Measurements from ENCODE around the gene METTL22. TPM values are rescaled to one million over a fixed set of nuclear protein-coding genes. Genes with fewer than 3 reads are reported as not detected.

Gene METTL22
- total and polyA plus RNA-seq, 10 donors = 14.8 to 58.8 (median 41.8) TPM

DNA sequence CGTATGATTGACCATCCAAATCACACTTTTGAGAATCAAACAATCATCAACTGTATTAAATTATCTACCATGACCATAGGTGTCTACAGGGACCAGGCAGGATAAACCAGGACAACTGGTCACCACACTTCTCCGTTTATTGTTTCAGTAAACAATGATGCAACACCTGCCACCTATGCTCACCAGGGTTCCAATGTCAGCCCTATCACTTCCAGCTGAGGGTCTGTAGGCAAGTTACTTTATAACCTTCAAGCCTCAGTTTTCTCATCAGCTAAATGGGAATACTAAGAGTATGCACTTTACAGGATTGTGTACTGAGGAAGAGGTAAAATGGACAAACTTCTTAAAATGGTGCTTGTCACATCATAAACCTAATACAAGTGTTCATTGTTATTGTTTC is 46.1 kb upstream of the METTL22 start:
- TF ChIP-seq CTCF (IDR thresholded peaks at IDR 0.05 in 8 of 11, conservative IDR thresholded peaks at IDR 0.05 in 3 of 11) = no peak
- no peak for TF ChIP-seq POLR2AphosphoS5 (IDR thresholded peaks at IDR 0.05)
- no peak for TF ChIP-seq POLR2A (IDR thresholded peaks at IDR 0.05)
- no peaks in the 10 kb centered on the region for H3K36me3 ChIP-seq
- no peak overlapping the region for H3K27ac ChIP-seq
- no peaks in the 10 kb centered on the region for H3K9me3 ChIP-seq
- no peak overlapping the region for H3K4me3 ChIP-seq
- peaks cover 0 to 52% (median 0%) of the 10 kb centered on the region in 7 donors for H3K27me3 ChIP-seq (replicated peaks in 1 of 7)
- DNase-seq = no peak
- intact Hi-C loops (cut with DNase I; ENCODE audit: low total_unique reads) = no loop called here
- H3K4me1 ChIP-seq = no peaks in the 10 kb centered on the region
- WGBS, 5 donors = 65 to 85% (median 83%) methylated on average over 2 of the region's 2 CpGs

GRCh38 chr16:8576141-8577004 is 45.1 kb upstream of the METTL22 start:
- no peak for TF ChIP-seq CTCF (IDR thresholded peaks at IDR 0.05 in 8 of 11, conservative IDR thresholded peaks at IDR 0.05 in 3 of 11)
- TF ChIP-seq POLR2A (IDR thresholded peaks at IDR 0.05) = no peak
- TF ChIP-seq POLR2AphosphoS5 (IDR thresholded peaks at IDR 0.05) = no peak
- no peak overlapping the region for H3K27ac ChIP-seq
- no peaks in the 10 kb centered on the region for H3K4me1 ChIP-seq
- H3K36me3 ChIP-seq = no peaks in the 10 kb centered on the region
- no peak overlapping the region for H3K4me3 ChIP-seq
- no peak for DNase-seq
- 82 to 88% (median 87%) methylated on average over 4 of the region's 4 CpGs for WGBS, 5 donors
- intact Hi-C loops (cut with DNase I; ENCODE audit: low total_unique reads) = no loop called here
- H3K27me3 ChIP-seq (replicated peaks in 1 of 7) = peaks cover 0 to 42% (median 0%) of the 10 kb centered on the region in 7 donors
- no peaks in the 10 kb centered on the region for H3K9me3 ChIP-seq

GRCh38 chr16:8577678-8578304 is 43.7 kb upstream of the METTL22 start:
- peaks cover 0 to 33% (median 0%) of the 10 kb centered on the region in 7 donors for H3K27me3 ChIP-seq (replicated peaks in 1 of 7)
- TF ChIP-seq CTCF (IDR thresholded peaks at IDR 0.05 in 8 of 11, conservative IDR thresholded peaks at IDR 0.05 in 3 of 11) (no peak), POLR2AphosphoS5 (IDR thresholded peaks at IDR 0.05) (no peak)

DNA sequence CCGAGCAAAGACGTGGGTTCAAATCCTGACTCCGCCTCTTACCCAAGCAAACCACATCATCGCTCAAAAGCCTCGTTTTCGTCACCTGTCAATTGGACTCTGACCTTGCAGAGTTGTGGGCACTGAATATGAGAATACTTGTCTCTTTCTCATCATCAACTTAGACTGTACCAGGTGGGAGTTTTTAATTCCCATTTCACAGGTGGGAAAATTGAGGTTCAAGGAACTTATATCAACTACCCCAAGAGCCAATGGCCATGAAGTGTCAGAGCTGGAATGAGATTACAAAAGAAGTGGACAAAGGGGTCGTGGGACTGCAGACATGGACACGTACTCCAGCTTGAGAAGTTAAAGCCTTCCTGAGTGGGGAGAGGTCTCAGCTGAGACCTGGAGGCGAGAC is 41.9 kb upstream of the METTL22 start:
- H3K9me3 ChIP-seq = no peaks in the 10 kb centered on the region
- H3K4me1 ChIP-seq = peaks cover 0 to 8% (median 0%) of the 10 kb centered on the region in 6 donors
- H3K36me3 ChIP-seq = no peaks in the 10 kb centered on the region
- intact Hi-C loops (cut with DNase I; ENCODE audit: low total_unique reads) = no loop called here
- H3K27ac ChIP-seq = no peak overlapping the region
- TF ChIP-seq POLR2A (IDR thresholded peaks at IDR 0.05) (no peak), POLR2AphosphoS5 (IDR thresholded peaks at IDR 0.05) (no peak), CTCF (IDR thresholded peaks at IDR 0.05 in 8 of 11, conservative IDR thresholded peaks at IDR 0.05 in 3 of 11) (no peak)
- WGBS, 5 donors = 82 to 92% (median 86%) methylated on average over 9 of the region's 9 CpGs
- H3K4me3 ChIP-seq = no peak overlapping the region
- peaks cover 0 to 17% (median 0%) of the 10 kb centered on the region in 7 donors for H3K27me3 ChIP-seq (replicated peaks in 1 of 7)
- DNase-seq = no peak

More at GRCh38 chr16:8577678-8578304, 43.7 kb upstream of the METTL22 start:
- 71 to 83% (median 76%) methylated on average over 10 of the region's 10 CpGs for WGBS, 5 donors
- Histone ChIP-seq H3K27ac (no peak overlapping the region), H3K36me3 (no peaks in the 10 kb centered on the region), H3K9me3 (no peaks in the 10 kb centered on the region), H3K4me3 (no peak overlapping the region), H3K4me1 (peaks cover 0 to 8% (median 0%) of the 10 kb centered on the region in 6 donors)
- intact Hi-C loops (cut with DNase I; ENCODE audit: low total_unique reads) = no loop called here
- no peak for DNase-seq
